ENCODE data around the gene NOPCHAP1.

- TF ChIP-seq FOXM1 (IDR thresholded peaks at IDR 0.05; ENCODE audit: borderline replicate concordance) = no peak
- no peak for TF ChIP-seq FOXK2 (IDR thresholded peaks at IDR 0.05)
- TF ChIP-seq SP1 (IDR thresholded peaks at IDR 0.05) = no peak
- no peak for TF ChIP-seq LEF1 (IDR thresholded peaks at IDR 0.05; ENCODE audit: borderline replicate concordance)
- no peak for TF ChIP-seq BHLHE40 (IDR thresholded peaks at IDR 0.05; ENCODE audit: borderline replicate concordance)
- no peak for TF ChIP-seq TARDBP (IDR thresholded peaks at IDR 0.05)
- no peak for TF ChIP-seq L3MBTL2 (conservative IDR thresholded peaks at IDR 0.05)
Measured at GRCh38 chr12:105018776-105019175, 32.7 kb downstream of the NOPCHAP1 start.
